Panc1 (cell line): ENCODE measurements around the gene S100A4. TPM values are rescaled to one million over a fixed set of nuclear protein-coding genes. Genes with fewer than 3 reads are reported as not detected.

Experiments used
- ATAC-seq: fragments of 200-7000 bp; cut with Tn5 transposase; 2 replicates; pipeline ENCODE4 v1.9.1; 2020; ENCODE audit warnings: mild to moderate bottlenecking, moderate library complexity
- BruUV-seq: library from RNA; stranded (reverse); fragments of 400-500 nt; replicated peaks from 2 replicates; lab custom pipeline; 2021; lab: Mats Ljungman, UMichigan
- CTCF ChIA-PET: fragments of 300-600 bp; sonication (Branson Sonifier 250); formaldehyde crosslinking; loops from one replicate; lab custom pipeline; 2022; ENCODE audit warnings: antibody characterized with exemption; lab: Charles Lee
- POLR2A ChIA-PET: fragments of 300-600 bp; sonication (Branson Sonifier 250); formaldehyde crosslinking; loops from one replicate; lab custom pipeline; 2022; ENCODE audit warnings: antibody characterized with exemption; lab: Charles Lee
- DNase-seq: peaks from one replicate; pipeline ENCODE4 v3.0.0-alpha.2; 2010; ENCODE audit warnings: low read depth, low spot score
- H3K27ac ChIP-seq: 2 replicates; pipeline ENCODE4 v1.5.1; 2011; ENCODE audit warnings: mild to moderate bottlenecking, low read length, inconsistent platforms
- H3K27me3 ChIP-seq: fragments of 200-500 bp; sonication (Bioruptor generic); 2 replicates; pipeline ENCODE4 v1.6.0; 2014; ENCODE audit warnings: low read length, inconsistent platforms; ENCODE audit not compliant: control insufficient read depth, insufficient read depth
- H3K36me3 ChIP-seq: fragments of 200-500 bp; sonication (Bioruptor generic); 2 replicates; pipeline ENCODE4 v1.5.1; 2014; ENCODE audit warnings: inconsistent platforms, mild to moderate bottlenecking, low read length, moderate library complexity; ENCODE audit not compliant: control insufficient read depth, insufficient read depth
- H3K4me1 ChIP-seq: 2 replicates; pipeline ENCODE4 v1.5.1; 2011; ENCODE audit warnings: inconsistent platforms, mild to moderate bottlenecking, low read length, moderate library complexity; ENCODE audit not compliant: control insufficient read depth, insufficient read depth
- H3K4me3 ChIP-seq, 2 experiments: 2 replicates each; pipeline ENCODE4 v1.5.1; 2011 to 2012; ENCODE audit warnings: low read depth in 2 of 2, low read length in 2 of 2, mild to moderate bottlenecking in 2 of 2, inconsistent platforms in 1 of 2, moderate library complexity in 1 of 2
- H3K9me3 ChIP-seq: fragments of 200-500 bp; sonication (Bioruptor generic); 2 replicates; pipeline ENCODE4 v1.5.1; 2014; ENCODE audit warnings: low read depth, mild to moderate bottlenecking, inconsistent platforms, low read length, moderate library complexity; ENCODE audit not compliant: control insufficient read depth, insufficient read depth
- POLR2AphosphoS5 ChIP-seq: IDR thresholded peaks from 2 replicates; pipeline ENCODE4 v1.6.1; 2012; ENCODE audit warnings: mild to moderate bottlenecking, low read depth, low read length, moderate library complexity
- REST ChIP-seq, 2 experiments: IDR thresholded peaks; 2 replicates each; pipeline ENCODE4 v1.6.1; 2011 to 2012; ENCODE audit warnings: low read depth in 2 of 2, control low read depth in 1 of 2, low read length in 1 of 2, mild to moderate bottlenecking in 1 of 2, moderate library complexity in 1 of 2; ENCODE audit not compliant: insufficient read depth in 1 of 2
- SIN3A ChIP-seq: IDR thresholded peaks from 2 replicates; pipeline ENCODE4 v1.6.1; 2012; ENCODE audit warnings: low read depth, mild to moderate bottlenecking, low read length, moderate library complexity, borderline replicate concordance; ENCODE audit not compliant: insufficient read depth
- TCF7L2 ChIP-seq: IDR thresholded peaks from 2 replicates; pipeline ENCODE4 v1.6.1; 2011; ENCODE audit warnings: mild to moderate bottlenecking, low read depth, low read length, inconsistent platforms
- in situ Hi-C: cut with HindIII; loops from 2 replicates; pipeline ENCODE4 v1.10.0; 2016; ENCODE audit warnings: low sequenced_read_pairs, low pct_unique_long_range_greater_than_20kb
- intact Hi-C: fragments of 100-400 bp; cut with micrococcal nuclease; formaldehyde crosslinking; loops from one replicate; pipeline ENCODE4 v1.10.0; 2022; ENCODE audit not compliant: unreplicated experiment
- total RNA-seq: library from RNA; stranded (reverse); gene quantifications from one replicate; pipeline ENCODE4 v1.2.1, GENCODE V29; 2021; ENCODE audit not compliant: unreplicated experiment
- TF ChIP-seq, protein P1 (sequence below): fragments of 450-650 bp; IDR thresholded peaks from 2 replicates; pipeline ENCODE4 v1.5.1; 2017; ENCODE audit warnings: mild to moderate bottlenecking

The S100A4 gene
- total RNA-seq, 1 experiment from 2014 or later = 773 TPM

DNA sequence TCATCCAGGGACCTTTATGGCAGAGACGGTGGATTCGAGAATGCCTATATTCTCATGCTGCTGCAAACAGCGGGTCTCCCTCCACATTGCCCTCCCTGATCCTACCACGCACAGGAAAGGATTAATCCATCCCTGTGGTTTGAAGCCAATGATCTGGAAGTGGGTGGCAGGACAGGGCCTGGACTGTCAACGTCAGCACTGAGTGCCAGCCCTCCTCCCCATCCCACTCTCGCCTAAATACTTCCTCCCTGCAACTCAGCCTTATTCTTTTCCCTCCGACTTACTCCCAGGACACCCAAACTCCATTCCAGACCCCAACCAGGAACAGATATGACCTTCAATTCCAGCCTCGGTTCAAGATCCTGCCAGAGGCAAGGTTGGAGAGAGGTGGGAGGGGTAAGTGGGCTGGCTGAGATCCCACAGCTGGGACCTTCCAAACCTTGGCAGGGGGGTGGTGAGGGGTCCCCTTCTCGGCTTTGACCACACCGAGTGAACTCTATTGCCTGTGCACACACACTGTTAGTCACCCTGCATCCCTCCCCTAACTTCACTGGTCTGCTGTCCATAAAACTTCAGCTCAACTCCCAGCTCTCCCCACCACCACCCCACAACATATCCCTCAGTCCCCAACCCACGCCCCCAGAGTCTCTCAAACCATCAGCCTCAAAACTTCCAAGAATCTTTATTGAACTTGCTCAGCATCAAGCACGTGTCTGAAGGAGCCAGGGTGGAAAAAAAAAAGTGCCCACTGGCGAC, 2.5 kb downstream of the S100A4 start:
- DNase-seq = no peak

More for the DNA sequence above, 2.5 kb downstream of the S100A4 start:
- H3K4me1 ChIP-seq = peaks cover 94% of the 10 kb centered on the region
- no TSS peak for BruUV-seq
- peak overlapping the region; percentile 49 to 55 for H3K4me3 ChIP-seq
- no peak for TF ChIP-seq SIN3A
- no peak; the same call in 1 of the 2 replicates for TF ChIP-seq POLR2AphosphoS5
- TF ChIP-seq REST (IDR thresholded peaks at IDR 0.05; ENCODE audit: insufficient read depth in 1 of 2, low read depth in 2 of 2, low read length in 1 of 2) = no peak
- TF ChIP-seq, protein P1, sequence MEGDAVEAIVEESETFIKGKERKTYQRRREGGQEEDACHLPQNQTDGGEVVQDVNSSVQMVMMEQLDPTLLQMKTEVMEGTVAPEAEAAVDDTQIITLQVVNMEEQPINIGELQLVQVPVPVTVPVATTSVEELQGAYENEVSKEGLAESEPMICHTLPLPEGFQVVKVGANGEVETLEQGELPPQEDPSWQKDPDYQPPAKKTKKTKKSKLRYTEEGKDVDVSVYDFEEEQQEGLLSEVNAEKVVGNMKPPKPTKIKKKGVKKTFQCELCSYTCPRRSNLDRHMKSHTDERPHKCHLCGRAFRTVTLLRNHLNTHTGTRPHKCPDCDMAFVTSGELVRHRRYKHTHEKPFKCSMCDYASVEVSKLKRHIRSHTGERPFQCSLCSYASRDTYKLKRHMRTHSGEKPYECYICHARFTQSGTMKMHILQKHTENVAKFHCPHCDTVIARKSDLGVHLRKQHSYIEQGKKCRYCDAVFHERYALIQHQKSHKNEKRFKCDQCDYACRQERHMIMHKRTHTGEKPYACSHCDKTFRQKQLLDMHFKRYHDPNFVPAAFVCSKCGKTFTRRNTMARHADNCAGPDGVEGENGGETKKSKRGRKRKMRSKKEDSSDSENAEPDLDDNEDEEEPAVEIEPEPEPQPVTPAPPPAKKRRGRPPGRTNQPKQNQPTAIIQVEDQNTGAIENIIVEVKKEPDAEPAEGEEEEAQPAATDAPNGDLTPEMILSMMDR = no peak
- TF ChIP-seq TCF7L2 = no peak
- H3K27ac ChIP-seq = peak overlapping the region; percentile 98
- intact Hi-C loops = no loop called here
- POLR2A ChIA-PET = no interaction called here
- CTCF ChIA-PET = interaction anchor here (2.1 kb wide), 1 partner anchor 8 kb away, joined by 8 read pairs; the partner anchor contains the start of gene S100A6
- no peaks in the 10 kb centered on the region for H3K27me3 ChIP-seq
- H3K36me3 ChIP-seq = no peaks in the 10 kb centered on the region
- ATAC-seq = no peak
- H3K9me3 ChIP-seq = no peaks in the 10 kb centered on the region
- in situ Hi-C loops = no loop called here
